HG02943 (cell line): ENCODE measurements around the gene SLC15A1.
"Not testable (repeated sequence)": the region's sequence is repeated elsewhere in the genome, so short reads cannot be mapped to it uniquely, and the experiment has no call there.

Experiments used
- ATAC-seq: cut with Tn5 transposase; IDR thresholded peaks from one replicate; pipeline ENCODE4 v1.9.1; 2021; ENCODE audit warnings: mild to moderate bottlenecking, low read depth, moderate library complexity; ENCODE audit not compliant: unreplicated experiment

Gene SLC15A1

GRCh38 chr13:98754468-98754867 is 2.0 kb upstream of the SLC15A1 start:
- ATAC-seq: not testable (repeated sequence)

GRCh38 chr13:98751861-98752466 is 508 bp downstream of the SLC15A1 start:
- no peak for ATAC-seq

- no peak for ATAC-seq
These were observed 1.1 kb downstream of the SLC15A1 start for GRCh38 chr13:98751367-98751782.

- no peak for ATAC-seq
These were observed 3.0 kb downstream of the SLC15A1 start for GRCh38 chr13:98749501-98749900.

GRCh38 chr13:98746968-98747367 is 5.5 kb downstream of the SLC15A1 start:
- no peak for ATAC-seq

- no peak for ATAC-seq
These were observed 9.1 kb downstream of the SLC15A1 start for GRCh38 chr13:98743377-98743776.

GRCh38 chr13:98742961-98743360 is 9.5 kb downstream of the SLC15A1 start:
- ATAC-seq: no peak

- ATAC-seq: no peak
These were observed 10.6 kb downstream of the SLC15A1 start for GRCh38 chr13:98741741-98742435.

- no peak for ATAC-seq
These were observed 12.3 kb downstream of the SLC15A1 start for GRCh38 chr13:98740131-98740530.

GRCh38 chr13:98738993-98739392 is 13.5 kb downstream of the SLC15A1 start:
- ATAC-seq: no peak

GRCh38 chr13:98738213-98738612 is 14.3 kb downstream of the SLC15A1 start:
- no peak for ATAC-seq

- ATAC-seq: no peak
These were observed 20.5 kb downstream of the SLC15A1 start for GRCh38 chr13:98731925-98732324.

- no peak for ATAC-seq
These were observed 21.4 kb downstream of the SLC15A1 start for GRCh38 chr13:98731038-98731437.

GRCh38 chr13:98730441-98730840 is 22.0 kb downstream of the SLC15A1 start:
- no peak for ATAC-seq

- no peak for ATAC-seq
These were observed 22.8 kb downstream of the SLC15A1 start for GRCh38 chr13:98729658-98730057.

- no peak for ATAC-seq
These were observed 29.5 kb downstream of the SLC15A1 start for GRCh38 chr13:98722958-98723357.

- no peak for ATAC-seq
These were observed 30.5 kb downstream of the SLC15A1 start for GRCh38 chr13:98721825-98722510.

GRCh38 chr13:98719527-98720250 is 32.8 kb downstream of the SLC15A1 start:
- no peak for ATAC-seq

- no peak for ATAC-seq
These were observed 34.6 kb downstream of the SLC15A1 start for GRCh38 chr13:98717891-98718290.

GRCh38 chr13:98717256-98717655 is 35.2 kb downstream of the SLC15A1 start:
- ATAC-seq: no peak

- ATAC-seq: no peak
These were observed 42.0 kb downstream of the SLC15A1 start for GRCh38 chr13:98710521-98710920.
